Measurements from ENCODE around the gene GABARAPL1.

DNA sequence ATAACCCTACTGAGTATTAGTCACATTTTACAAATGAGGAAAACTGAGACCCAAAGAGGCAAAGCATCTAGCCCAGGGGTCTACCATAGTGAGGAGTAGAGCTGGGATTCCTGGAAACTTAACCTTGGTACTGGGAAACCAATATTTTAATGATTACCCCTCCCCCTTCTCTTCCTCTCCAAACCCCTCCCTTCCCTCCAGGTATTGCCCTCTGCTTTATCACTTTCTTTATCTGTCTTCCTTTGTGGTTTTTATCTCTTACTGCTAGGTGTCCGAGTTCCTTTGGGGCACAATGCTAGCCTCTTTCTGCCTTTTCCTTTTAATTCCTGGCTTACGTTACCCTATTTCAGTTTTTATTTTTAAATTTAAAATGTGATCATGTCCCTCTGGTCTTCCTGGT lies 2.8 kb downstream of the GABARAPL1 start:
- TF ChIP-seq, protein P1, sequence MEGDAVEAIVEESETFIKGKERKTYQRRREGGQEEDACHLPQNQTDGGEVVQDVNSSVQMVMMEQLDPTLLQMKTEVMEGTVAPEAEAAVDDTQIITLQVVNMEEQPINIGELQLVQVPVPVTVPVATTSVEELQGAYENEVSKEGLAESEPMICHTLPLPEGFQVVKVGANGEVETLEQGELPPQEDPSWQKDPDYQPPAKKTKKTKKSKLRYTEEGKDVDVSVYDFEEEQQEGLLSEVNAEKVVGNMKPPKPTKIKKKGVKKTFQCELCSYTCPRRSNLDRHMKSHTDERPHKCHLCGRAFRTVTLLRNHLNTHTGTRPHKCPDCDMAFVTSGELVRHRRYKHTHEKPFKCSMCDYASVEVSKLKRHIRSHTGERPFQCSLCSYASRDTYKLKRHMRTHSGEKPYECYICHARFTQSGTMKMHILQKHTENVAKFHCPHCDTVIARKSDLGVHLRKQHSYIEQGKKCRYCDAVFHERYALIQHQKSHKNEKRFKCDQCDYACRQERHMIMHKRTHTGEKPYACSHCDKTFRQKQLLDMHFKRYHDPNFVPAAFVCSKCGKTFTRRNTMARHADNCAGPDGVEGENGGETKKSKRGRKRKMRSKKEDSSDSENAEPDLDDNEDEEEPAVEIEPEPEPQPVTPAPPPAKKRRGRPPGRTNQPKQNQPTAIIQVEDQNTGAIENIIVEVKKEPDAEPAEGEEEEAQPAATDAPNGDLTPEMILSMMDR (IDR thresholded peaks at IDR 0.05) = no peak
- no peak for TF ChIP-seq TCF7L2 (IDR thresholded peaks at IDR 0.05; ENCODE audit: low read depth, low read length)

Data from Panc1 (cell line).